NCI-H2029 (cell line): ENCODE measurements around the gene TLX1.

Experiments used
- DNase-seq: peaks from one replicate; lab custom pipeline; 2025; lab: John Stamatoyannopoulos, UW

TLX1 gene

GRCh38 chr10:101130984-101131961 lies at the start of gene TLX1:
TLX1 (plus strand) TSS chr10:101131300; CDS start chr10:101131542, 242 bp downstream.
- DNase-seq = no peak

- DNase-seq = no peak
These were observed 45.3 kb upstream of the TLX1 start for GRCh38 chr10:101085846-101086245.

- DNase-seq = no peak
These were observed 43.7 kb upstream of the TLX1 start for GRCh38 chr10:101087376-101087775.

GRCh38 chr10:101087965-101088364 lies 43.1 kb upstream of the TLX1 start:
- no peak for DNase-seq

- DNase-seq = peak; percentile 27
These were observed 41.4 kb upstream of the TLX1 start for GRCh38 chr10:101089520-101090299.

- DNase-seq = no peak
These were observed 40.5 kb upstream of the TLX1 start for GRCh38 chr10:101090597-101090996.

- DNase-seq = peak; percentile 11
These were observed 39.4 kb upstream of the TLX1 start for GRCh38 chr10:101091546-101092290.

- no peak for DNase-seq
These were observed 38.2 kb upstream of the TLX1 start for GRCh38 chr10:101092881-101093354.

GRCh38 chr10:101094121-101094879 lies 36.8 kb upstream of the TLX1 start:
- no peak for DNase-seq

- no peak for DNase-seq
These were observed 36.1 kb upstream of the TLX1 start for GRCh38 chr10:101095004-101095403.

- peak; percentile 45 for DNase-seq
These were observed 35.4 kb upstream of the TLX1 start for GRCh38 chr10:101095550-101096213.

GRCh38 chr10:101096378-101096777 lies 34.7 kb upstream of the TLX1 start:
- no peak for DNase-seq

GRCh38 chr10:101097881-101098280 lies 33.2 kb upstream of the TLX1 start:
- no peak for DNase-seq

GRCh38 chr10:101099901-101100300 lies 31.2 kb upstream of the TLX1 start:
- no peak for DNase-seq

- no peak for DNase-seq
These were observed 29.7 kb upstream of the TLX1 start for GRCh38 chr10:101101372-101101881.

GRCh38 chr10:101103430-101103829 lies 27.7 kb upstream of the TLX1 start:
- no peak for DNase-seq

- DNase-seq = no peak
These were observed 24.7 kb upstream of the TLX1 start for GRCh38 chr10:101106351-101106750.

- DNase-seq = no peak
These were observed 23.3 kb upstream of the TLX1 start for GRCh38 chr10:101107771-101108170.

GRCh38 chr10:101110856-101111523 lies 20.1 kb upstream of the TLX1 start:
- DNase-seq = no peak

- DNase-seq = no peak
These were observed 19.6 kb upstream of the TLX1 start for GRCh38 chr10:101111547-101111946.
